Measurements from ENCODE around the gene NFE2L1.

The NFE2L1 gene

GRCh38 chr17:48057626-48058025 lies 9.5 kb downstream of the NFE2L1 start:
- no peak overlapping the region for H3K27ac ChIP-seq
- no peak for TF ChIP-seq CTCF (conservative IDR thresholded peaks at IDR 0.05)

GRCh38 chr17:48058393-48059124 lies 10.4 kb downstream of the NFE2L1 start:
- H3K27ac ChIP-seq, result no peak overlapping the region

GRCh38 chr17:48059125-48059668 lies 11.0 kb downstream of the NFE2L1 start:
- H3K27ac ChIP-seq, result no peak overlapping the region
- TF ChIP-seq CTCF (conservative IDR thresholded peaks at IDR 0.05), result no peak

More at GRCh38 chr17:48058393-48059124, 10.4 kb downstream of the NFE2L1 start:
- no peak for TF ChIP-seq CTCF (conservative IDR thresholded peaks at IDR 0.05)

- no peak for TF ChIP-seq CTCF (conservative IDR thresholded peaks at IDR 0.05)
- H3K27ac ChIP-seq, result no peak overlapping the region
Measured at GRCh38 chr17:48060249-48060648, 12.1 kb downstream of the NFE2L1 start.

- H3K27ac ChIP-seq, result no peak overlapping the region
- TF ChIP-seq CTCF (conservative IDR thresholded peaks at IDR 0.05), result no peak
Measured at GRCh38 chr17:48062273-48062672, 14.1 kb downstream of the NFE2L1 start.

GRCh38 chr17:48064638-48065037 lies 16.5 kb downstream of the NFE2L1 start:
- no peak overlapping the region for H3K27ac ChIP-seq
- no peak for TF ChIP-seq CTCF (conservative IDR thresholded peaks at IDR 0.05)

- H3K27ac ChIP-seq, result no peak overlapping the region
- no peak for TF ChIP-seq CTCF (conservative IDR thresholded peaks at IDR 0.05)
Measured at GRCh38 chr17:48066192-48066591, 18.0 kb downstream of the NFE2L1 start.

All from VCaP (cell line).